Subcutaneous adipose tissue (tissue), 4 donors: ENCODE results near the gene TNS1. TPM values are rescaled to one million over a fixed set of nuclear protein-coding genes. Genes with fewer than 3 reads are reported as not detected.

Experiments
- total RNA-seq, 4 donors: library from RNA; depleted of rRNA; stranded (reverse); fragments of >200 nt; gene quantifications; one replicate each; pipeline ENCODE4 v1.1.0, GENCODE V29; 2016
- TF ChIP-seq, protein P1 (sequence below): fragments of 450-650 bp; IDR thresholded peaks from one replicate; pipeline ENCODE4 v1.5.1; 2016; ENCODE audit warnings: low read depth, mild to moderate bottlenecking, control low read depth, antibody characterized with exemption, moderate library complexity

The TNS1 gene
- total RNA-seq, 4 donors from 2014 or later, result 310 to 1,168 (median 450) TPM

- TF ChIP-seq, protein P1, sequence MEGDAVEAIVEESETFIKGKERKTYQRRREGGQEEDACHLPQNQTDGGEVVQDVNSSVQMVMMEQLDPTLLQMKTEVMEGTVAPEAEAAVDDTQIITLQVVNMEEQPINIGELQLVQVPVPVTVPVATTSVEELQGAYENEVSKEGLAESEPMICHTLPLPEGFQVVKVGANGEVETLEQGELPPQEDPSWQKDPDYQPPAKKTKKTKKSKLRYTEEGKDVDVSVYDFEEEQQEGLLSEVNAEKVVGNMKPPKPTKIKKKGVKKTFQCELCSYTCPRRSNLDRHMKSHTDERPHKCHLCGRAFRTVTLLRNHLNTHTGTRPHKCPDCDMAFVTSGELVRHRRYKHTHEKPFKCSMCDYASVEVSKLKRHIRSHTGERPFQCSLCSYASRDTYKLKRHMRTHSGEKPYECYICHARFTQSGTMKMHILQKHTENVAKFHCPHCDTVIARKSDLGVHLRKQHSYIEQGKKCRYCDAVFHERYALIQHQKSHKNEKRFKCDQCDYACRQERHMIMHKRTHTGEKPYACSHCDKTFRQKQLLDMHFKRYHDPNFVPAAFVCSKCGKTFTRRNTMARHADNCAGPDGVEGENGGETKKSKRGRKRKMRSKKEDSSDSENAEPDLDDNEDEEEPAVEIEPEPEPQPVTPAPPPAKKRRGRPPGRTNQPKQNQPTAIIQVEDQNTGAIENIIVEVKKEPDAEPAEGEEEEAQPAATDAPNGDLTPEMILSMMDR, result no peak
Observed at GRCh38 chr2:217886720-217887309, 116.0 kb downstream of the TNS1 start.

- TF ChIP-seq, protein P1, result no peak
Observed at GRCh38 chr2:217886091-217886490, 116.7 kb downstream of the TNS1 start.

- TF ChIP-seq, protein P1, result no peak
Observed at GRCh38 chr2:217884985-217885384, 117.8 kb downstream of the TNS1 start.

GRCh38 chr2:217880891-217881290, 121.9 kb downstream of the TNS1 start:
- TF ChIP-seq, protein P1, result no peak

DNA sequence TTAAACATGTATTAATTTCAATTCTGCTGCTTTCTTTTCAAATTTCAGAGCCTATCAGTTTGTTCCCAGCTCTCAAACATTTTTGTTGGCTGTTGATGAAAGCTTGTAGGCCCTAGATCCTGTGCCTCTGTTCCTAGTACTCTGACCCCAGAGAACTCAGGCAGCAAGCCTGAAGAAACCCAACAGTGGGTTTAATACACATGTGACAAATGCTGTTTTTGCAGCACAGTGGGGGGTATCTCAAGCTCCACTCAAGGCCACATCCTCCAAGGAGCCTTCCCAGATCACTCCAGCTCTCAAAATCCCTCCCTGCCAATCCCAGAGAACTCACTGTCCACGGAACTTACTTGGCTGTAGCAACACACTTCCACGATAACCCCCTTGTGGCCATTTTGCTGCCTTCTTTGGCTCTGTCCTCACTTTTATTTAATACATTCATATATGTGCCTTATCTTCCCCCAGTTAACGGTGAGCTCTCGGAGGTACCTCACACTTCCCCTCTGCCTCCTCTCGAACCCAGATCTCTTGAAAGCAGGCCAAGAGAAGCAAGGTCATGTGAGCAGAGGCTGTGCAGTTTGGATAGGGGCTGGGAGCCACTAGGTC, 122.4 kb downstream of the TNS1 start:
- TF ChIP-seq, protein P1, result no peak

DNA sequence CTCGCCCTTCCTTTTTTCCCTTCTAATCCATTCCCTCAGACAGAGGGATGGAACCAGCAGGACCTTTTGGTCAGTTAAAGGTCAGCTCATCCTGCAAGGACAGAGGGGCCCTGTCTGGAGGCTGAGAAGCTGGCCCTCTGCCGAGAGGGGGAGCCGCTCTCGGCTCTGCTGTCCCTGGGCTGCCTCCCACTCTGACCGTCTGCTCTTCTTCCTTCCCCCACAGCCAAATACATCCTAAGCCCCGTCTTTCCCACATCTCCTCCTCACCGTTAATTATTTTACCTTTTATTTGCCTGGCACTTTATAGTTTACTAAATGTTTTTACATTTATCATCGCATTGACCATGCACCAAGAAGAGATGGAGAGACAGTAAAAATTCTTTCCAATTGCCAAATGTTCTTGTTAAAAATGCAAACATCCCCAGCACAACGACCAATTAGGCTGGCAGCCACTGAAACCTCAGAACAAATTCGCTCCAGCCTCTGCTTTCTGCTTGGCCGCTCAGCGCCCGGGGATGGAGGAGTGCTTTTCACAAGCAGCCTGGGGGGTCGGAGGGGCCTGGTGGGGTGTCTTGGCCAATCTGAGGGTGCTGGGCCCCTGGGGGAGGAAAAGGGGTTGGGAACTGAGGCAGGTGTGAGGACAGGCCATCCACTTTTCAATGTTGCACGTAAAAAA, 123.7 kb downstream of the TNS1 start:
- TF ChIP-seq, protein P1, result no peak

DNA sequence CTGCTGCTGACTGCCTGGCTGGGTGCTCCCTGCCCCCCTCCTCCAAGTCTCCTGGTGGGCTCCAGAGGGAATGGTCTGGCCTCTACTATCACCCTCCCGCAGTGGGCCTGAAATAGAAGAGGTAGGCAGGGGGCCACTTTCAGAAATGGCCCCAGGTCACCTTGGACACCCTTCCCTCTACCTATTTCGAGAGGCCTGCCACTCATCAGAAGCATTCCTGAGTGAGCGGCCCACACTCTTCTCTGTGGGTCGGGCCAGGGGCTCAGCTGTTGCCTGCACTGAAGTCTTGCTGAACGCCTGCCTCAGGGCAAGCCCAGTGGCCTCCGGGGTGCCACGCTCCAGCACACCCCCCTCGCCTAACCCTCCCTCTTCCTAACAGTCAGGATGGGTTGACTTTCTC, 124.9 kb downstream of the TNS1 start:
- TF ChIP-seq, protein P1, result no peak
